GM19099 (cell line): ENCODE measurements around the gene DYSF.

Source experiments
- POLR2A ChIP-seq: IDR thresholded peaks from 3 replicates; pipeline ENCODE4 v1.6.1; 2011; ENCODE audit warnings: low read depth; ENCODE audit not compliant: insufficient read length; ENCODE audit errors: extremely low read depth

DYSF gene

GRCh38 chr2:71643674-71644357 lies 190.5 kb downstream of the DYSF start:
- no peak for TF ChIP-seq POLR2A

DNA sequence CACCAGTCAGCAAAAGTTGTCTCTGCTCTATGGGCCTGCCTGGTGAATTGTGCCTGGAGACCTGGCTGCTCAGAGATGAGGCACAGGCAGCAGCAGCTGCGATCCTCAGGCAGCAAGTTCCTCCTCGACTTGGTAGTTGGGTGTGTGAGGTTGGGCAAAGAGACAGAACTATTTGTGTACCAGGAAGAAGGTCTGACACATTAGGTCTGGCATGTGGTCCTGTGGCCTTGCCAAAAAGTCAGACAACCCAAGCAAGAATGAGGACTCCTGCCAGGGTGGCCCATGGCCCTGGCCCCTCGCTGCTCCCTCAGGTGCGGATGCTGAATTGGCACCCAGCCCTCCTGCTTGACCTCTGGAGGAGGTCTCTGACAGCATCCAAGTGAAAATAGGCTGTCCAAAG lies 192.7 kb downstream of the DYSF start:
- TF ChIP-seq POLR2A = no peak

- TF ChIP-seq POLR2A = no peak
Observed at GRCh38 chr2:71647356-71647755, 194.0 kb downstream of the DYSF start.

- no peak for TF ChIP-seq POLR2A
Observed at GRCh38 chr2:71655498-71655897, 202.1 kb downstream of the DYSF start.

DNA sequence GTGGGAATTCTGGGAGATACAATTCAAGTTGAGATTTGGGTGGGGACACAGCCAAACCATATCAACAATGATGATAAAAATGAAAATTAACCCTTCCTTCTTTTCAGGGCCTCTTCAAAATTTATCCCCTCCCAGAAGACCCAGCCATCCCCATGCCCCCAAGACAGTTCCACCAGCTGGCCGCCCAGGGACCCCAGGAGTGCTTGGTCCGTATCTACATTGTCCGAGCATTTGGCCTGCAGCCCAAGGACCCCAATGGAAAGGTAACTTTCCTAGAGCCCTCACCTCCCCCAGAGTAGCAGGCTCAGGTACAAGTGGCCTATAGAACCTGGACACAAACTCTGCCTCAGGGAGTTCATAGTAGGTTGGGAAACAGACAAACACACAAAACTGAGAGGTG lies 205.4 kb downstream of the DYSF start:
- no peak for TF ChIP-seq POLR2A

GRCh38 chr2:71659868-71660518 lies 206.6 kb downstream of the DYSF start:
- TF ChIP-seq POLR2A = no peak

- no peak for TF ChIP-seq POLR2A
Observed at GRCh38 chr2:71661782-71662181, 208.4 kb downstream of the DYSF start.

DNA sequence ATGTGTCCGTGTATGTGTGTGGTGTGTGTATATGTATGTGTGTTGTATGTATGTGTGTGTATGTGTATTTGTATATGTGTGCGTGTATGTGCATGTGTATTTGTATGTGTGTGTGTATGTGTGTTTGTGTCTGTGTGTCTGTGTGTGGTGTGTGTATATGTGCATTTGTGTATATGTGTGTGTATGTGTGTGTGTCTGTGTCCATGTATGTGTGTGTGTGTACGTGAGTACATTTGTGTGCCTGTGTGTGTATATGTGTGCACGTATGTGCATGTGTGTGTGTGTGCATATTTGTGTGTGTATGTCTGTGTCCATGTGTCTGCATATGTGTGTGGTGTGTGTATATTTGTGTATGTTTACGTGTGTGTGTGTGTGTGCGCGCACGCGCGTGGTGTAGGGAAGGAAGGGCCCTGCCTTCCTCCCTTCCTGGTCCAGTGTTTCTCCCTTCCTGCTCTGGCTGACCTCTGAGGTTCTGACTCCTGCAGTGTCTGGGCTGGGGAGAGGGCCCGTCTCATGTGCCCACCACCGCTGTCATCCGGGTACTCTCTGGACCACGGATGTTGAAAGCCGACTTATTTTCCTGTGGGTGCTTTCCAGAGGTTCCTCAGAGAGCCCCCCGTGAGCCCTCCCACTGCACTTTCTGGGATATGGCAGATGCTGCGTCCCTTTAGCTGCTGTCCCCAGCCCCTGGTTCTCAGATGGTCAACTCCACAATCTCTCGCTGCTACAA lies 209.5 kb downstream of the DYSF start:
- no peak for TF ChIP-seq POLR2A

- no peak for TF ChIP-seq POLR2A
Observed at GRCh38 chr2:71664161-71664560, 210.8 kb downstream of the DYSF start.

- no peak for TF ChIP-seq POLR2A
Observed at GRCh38 chr2:71665168-71666093, 212.1 kb downstream of the DYSF start.

DNA sequence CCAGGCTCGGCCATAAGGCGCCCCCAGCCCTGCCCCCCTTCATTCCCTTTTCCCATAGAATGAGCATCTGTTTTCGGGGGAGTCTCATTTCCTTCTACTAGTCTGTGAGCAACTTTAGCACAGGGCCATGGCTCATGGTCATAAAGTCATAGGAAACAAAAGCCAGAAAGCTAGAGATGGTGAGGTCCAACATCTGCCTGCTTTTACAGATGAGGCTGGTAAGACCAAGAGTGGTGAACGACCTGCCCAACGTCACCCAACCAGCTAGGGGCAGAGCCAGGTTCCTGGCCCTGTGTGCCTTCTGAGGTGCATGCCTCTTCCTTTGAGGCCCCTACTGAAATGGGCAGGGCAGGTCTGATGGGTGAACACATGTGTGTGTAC lies 212.7 kb downstream of the DYSF start:
- TF ChIP-seq POLR2A = no peak

DNA sequence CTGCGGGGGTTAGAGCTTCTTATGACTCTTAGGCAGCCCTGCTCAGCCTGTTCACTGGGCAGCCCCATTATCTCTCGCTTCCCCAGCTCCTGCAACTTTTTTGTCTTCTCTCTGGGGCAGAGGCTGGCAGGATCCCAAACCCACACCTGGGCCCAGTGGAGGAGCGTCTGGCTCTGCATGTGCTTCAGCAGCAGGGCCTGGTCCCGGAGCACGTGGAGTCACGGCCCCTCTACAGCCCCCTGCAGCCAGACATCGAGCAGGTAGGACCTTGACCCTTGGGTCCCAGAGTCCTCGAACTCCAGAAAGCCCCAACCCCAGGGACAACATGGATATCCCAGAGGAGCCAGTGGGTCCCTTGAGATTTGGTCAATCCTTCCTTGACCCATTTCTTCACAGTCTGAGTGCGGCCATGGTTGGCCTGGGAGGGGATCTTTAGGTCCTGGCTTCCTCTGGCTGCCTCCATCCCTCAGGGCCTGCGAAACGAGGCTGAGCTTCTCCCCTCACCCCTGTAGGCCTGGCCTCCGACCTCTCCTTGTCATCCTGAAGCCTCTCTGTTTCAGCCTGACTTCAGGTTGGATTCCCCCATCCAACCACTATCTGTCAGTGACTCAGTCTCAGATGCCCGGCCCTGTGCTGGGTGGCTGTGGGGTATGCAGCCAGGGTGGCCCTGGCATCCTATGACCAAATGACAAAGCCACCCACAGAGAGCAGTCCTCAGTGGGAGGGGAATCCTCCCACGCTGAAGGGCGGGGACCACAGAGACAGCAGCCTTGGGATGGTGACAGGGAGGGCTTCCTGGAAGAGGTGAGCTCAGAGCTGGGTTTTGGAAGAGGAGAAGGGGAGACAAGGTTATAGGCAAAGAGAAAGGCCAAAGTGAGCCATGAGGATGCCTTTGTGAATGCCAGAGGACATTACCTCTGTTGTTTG lies 214.2 kb downstream of the DYSF start:
- TF ChIP-seq POLR2A = no peak

GRCh38 chr2:71668326-71669057 lies 215.1 kb downstream of the DYSF start:
- no peak for TF ChIP-seq POLR2A
